ENCODE results near the gene ALOX12. TPM values are rescaled to one million over a fixed set of nuclear protein-coding genes. Genes with fewer than 3 reads are reported as not detected.

Gene ALOX12
- total and polyA plus RNA-seq, 12 donors: 0.16 to 0.39 (median 0.23) TPM; not detected in 9

DNA sequence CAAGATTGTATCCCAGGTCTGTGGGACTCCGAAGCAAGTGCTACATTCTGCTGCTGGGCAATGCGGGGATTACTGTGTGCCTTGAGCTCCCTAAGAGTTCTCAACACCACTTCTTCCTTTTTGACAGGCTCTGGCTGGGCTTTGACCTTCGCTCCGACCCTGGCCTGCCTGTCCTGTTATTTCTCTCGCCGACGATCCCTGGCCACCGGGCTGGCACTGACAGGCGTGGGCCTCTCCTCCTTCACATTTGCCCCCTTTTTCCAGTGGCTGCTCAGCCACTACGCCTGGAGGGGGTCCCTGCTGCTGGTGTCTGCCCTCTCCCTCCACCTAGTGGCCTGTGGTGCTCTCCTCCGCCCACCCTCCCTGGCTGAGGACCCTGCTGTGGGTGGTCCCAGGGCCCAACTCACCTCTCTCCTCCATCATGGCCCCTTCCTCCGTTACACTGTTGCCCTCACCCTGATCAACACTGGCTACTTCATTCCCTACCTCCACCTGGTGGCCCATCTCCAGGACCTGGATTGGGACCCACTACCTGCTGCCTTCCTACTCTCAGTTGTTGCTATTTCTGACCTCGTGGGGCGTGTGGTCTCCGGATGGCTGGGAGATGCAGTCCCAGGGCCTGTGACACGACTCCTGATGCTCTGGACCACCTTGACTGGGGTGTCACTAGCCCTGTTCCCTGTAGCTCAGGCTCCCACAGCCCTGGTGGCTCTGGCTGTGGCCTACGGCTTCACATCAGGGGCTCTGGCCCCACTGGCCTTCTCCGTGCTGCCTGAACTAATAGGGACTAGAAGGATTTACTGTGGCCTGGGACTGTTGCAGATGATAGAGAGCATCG lies 42.4 kb downstream of the ALOX12 start:
- no peak for DNase-seq
- Histone ChIP-seq H3K4me1 (replicated peaks in 1 of 2) (peaks cover 10 to 21% of the 10 kb centered on the region in 2 donors), H3K9me3 (replicated peaks in 1 of 3) (no peaks in the 10 kb centered on the region), H3K36me3 (replicated peaks in 1 of 2) (no peaks in the 10 kb centered on the region), H3K4me3 (no peak overlapping the region), H3K27me3 (peaks cover 10% of the 10 kb centered on the region), H3K27ac (no peak overlapping the region)
- TF ChIP-seq, protein P1, sequence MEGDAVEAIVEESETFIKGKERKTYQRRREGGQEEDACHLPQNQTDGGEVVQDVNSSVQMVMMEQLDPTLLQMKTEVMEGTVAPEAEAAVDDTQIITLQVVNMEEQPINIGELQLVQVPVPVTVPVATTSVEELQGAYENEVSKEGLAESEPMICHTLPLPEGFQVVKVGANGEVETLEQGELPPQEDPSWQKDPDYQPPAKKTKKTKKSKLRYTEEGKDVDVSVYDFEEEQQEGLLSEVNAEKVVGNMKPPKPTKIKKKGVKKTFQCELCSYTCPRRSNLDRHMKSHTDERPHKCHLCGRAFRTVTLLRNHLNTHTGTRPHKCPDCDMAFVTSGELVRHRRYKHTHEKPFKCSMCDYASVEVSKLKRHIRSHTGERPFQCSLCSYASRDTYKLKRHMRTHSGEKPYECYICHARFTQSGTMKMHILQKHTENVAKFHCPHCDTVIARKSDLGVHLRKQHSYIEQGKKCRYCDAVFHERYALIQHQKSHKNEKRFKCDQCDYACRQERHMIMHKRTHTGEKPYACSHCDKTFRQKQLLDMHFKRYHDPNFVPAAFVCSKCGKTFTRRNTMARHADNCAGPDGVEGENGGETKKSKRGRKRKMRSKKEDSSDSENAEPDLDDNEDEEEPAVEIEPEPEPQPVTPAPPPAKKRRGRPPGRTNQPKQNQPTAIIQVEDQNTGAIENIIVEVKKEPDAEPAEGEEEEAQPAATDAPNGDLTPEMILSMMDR (IDR thresholded peaks at IDR 0.05): no peak
- no peak for TF ChIP-seq POLR2A (IDR thresholded peaks at IDR 0.05)
- intact Hi-C loops (cut with DNase I): no loop called here
- 77 to 80% (median 78%) methylated on average over 16 to 19 of the region's 19 CpGs for WGBS, 4 donors

DNA sequence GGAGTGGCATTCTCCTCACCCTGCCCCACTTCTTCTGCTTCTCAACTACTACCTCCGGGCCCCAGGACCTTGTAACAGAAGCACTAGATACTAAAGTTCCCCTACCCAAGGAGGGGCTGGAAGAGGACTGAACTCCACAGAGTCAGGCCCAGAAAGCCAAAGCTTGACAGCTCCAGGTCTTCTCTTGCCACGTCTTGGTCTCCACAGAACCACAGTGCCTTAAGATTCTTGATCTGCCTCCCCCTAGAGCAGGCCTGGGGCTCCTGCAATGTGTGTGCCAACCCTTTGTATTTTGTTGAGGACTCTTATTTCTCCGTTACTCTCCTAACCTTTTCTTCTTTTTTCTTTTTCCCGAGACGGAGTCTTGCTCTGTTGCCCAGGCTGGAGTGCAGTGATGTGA lies 44.0 kb downstream of the ALOX12 start:
- intact Hi-C loops (cut with DNase I): no loop called here
- Histone ChIP-seq H3K4me3 (no peak overlapping the region), H3K9me3 (replicated peaks in 1 of 3) (no peaks in the 10 kb centered on the region), H3K4me1 (replicated peaks in 1 of 2) (peaks cover 12 to 28% of the 10 kb centered on the region in 2 donors), H3K36me3 (replicated peaks in 1 of 2) (no peaks in the 10 kb centered on the region), H3K27ac (no peak overlapping the region), H3K27me3 (peaks cover 18% of the 10 kb centered on the region)
- 92 to 98% (median 96%) methylated on average over 5 of the region's 5 CpGs for WGBS, 4 donors
- TF ChIP-seq, protein P1 (IDR thresholded peaks at IDR 0.05): no peak
- no peak for TF ChIP-seq POLR2A (IDR thresholded peaks at IDR 0.05)
- DNase-seq: no peak

DNA sequence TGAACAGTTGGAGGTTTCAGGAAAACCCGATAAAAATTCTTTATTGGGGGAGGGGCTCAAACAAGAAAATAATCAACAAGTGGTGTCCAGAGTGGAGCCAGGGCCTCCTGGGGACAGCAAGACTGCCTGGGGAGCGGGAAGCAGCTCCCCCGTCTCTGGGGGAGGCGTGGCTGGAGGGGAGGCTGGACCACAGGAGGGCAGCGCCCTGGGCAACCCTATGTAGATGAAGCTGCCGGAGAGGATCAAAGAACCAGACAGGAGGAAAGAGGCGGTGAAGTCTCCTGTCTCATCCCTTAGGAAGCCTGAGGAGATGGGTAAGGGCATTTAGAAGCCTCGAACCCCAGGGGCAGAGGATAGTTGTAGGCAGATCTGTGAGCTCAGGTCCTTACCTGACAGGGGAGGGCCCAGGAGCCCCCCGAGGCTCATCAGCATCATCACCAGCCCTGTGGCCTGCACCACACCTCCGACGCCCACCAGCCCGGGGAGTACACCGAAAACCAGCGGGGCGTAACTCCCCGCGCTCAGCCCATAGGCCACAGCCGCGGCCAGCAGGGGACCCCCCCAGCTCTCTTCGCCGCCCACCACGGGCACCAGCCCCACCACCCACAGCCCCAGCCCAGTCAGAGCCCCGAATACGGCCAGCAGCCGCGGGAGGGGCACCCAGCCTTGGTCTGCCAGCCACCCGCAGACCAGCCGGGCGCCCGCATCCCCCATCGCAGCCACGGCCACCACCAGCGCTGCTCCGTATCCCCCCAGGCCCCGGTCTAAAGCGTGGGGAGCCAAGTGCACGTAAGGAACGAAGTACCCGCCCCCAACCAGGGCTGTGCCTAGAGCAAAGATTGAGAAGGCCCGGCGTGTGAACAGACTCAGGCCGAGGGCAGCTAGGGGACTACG lies 46.0 kb downstream of the ALOX12 start:
- no peak for DNase-seq
- Histone ChIP-seq H3K9me3 (replicated peaks in 1 of 3) (no peaks in the 10 kb centered on the region), H3K27me3 (peaks cover 18% of the 10 kb centered on the region), H3K27ac (no peak overlapping the region), H3K4me1 (replicated peaks in 1 of 2) (peaks cover 11 to 26% of the 10 kb centered on the region in 2 donors), H3K4me3 (no peak overlapping the region), H3K36me3 (replicated peaks in 1 of 2) (no peaks in the 10 kb centered on the region)
- intact Hi-C loops (cut with DNase I): no loop called here
- TF ChIP-seq POLR2A (IDR thresholded peaks at IDR 0.05): no peak
- TF ChIP-seq, protein P1 (IDR thresholded peaks at IDR 0.05): no peak
- whole genome bisulfite sequencing, 4 donors: 37 to 64% (median 54%) methylated on average over 12 to 43 of the region's 43 CpGs

DNA sequence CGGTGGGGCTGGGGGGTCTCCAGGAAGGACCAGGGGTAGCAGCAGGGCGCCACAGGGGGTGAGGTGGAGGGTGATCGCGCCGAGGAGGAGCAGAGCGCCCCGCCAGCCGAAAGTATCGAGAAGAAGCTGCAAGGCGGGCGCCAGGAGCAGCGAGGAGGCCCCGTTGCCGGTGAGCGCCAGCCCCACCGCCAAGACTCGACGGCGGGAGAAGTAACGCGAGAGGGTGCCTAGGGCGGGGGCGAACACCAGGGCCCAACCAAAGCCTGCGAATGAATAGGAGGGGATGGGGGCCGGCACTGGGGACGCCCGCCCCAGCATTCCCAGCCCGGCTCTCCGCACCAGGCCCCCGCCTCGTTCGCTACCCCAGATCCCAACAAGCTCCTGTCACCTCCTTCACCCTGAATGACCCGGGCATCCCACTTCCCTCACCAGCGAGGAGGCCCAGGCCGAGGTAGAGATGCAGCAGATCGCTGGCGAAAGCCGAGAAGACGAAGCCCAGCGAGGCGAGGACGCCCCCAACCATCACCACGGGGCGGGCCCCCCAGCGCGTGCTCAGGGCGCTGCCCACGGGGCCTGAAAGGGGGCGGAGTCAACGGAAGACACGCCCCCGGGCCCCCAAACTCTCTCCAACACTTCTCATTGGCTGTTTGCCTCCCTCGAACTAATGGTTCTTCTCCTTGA lies 46.8 kb downstream of the ALOX12 start:
- no peaks in the 10 kb centered on the region for H3K9me3 ChIP-seq (replicated peaks in 1 of 3)
- no peaks in the 10 kb centered on the region for H3K36me3 ChIP-seq (replicated peaks in 1 of 2)
- intact Hi-C loops (cut with DNase I): no loop called here
- no peak for DNase-seq
- no peak overlapping the region for H3K27ac ChIP-seq
- TF ChIP-seq POLR2A (IDR thresholded peaks at IDR 0.05): no peak
- TF ChIP-seq, protein P1 (IDR thresholded peaks at IDR 0.05): no peak
- 27 to 52% (median 35%) methylated on average over 31 to 53 of the region's 53 CpGs for WGBS, 4 donors
- H3K4me3 ChIP-seq: peak overlapping the region in 1 of 4 donors; percentile 47
- H3K4me1 ChIP-seq (replicated peaks in 1 of 2): peaks cover 11 to 34% of the 10 kb centered on the region in 2 donors
- H3K27me3 ChIP-seq: peaks cover 18% of the 10 kb centered on the region
